GM18507 (cell line): Measurements from ENCODE around the gene CEP19.

Source experiments
- DNase-seq: peaks from one replicate; pipeline ENCODE4 v3.0.0; 2011; ENCODE audit warnings: low read depth; ENCODE audit not compliant: insufficient read length; ENCODE audit errors: extremely low spot score
- FAIRE-seq: peaks from 2 replicates; lab custom pipeline; 2011; peaks lifted over from hg19 to GRCh38; lab: Jason Lieb, UNC

The CEP19 gene

DNA sequence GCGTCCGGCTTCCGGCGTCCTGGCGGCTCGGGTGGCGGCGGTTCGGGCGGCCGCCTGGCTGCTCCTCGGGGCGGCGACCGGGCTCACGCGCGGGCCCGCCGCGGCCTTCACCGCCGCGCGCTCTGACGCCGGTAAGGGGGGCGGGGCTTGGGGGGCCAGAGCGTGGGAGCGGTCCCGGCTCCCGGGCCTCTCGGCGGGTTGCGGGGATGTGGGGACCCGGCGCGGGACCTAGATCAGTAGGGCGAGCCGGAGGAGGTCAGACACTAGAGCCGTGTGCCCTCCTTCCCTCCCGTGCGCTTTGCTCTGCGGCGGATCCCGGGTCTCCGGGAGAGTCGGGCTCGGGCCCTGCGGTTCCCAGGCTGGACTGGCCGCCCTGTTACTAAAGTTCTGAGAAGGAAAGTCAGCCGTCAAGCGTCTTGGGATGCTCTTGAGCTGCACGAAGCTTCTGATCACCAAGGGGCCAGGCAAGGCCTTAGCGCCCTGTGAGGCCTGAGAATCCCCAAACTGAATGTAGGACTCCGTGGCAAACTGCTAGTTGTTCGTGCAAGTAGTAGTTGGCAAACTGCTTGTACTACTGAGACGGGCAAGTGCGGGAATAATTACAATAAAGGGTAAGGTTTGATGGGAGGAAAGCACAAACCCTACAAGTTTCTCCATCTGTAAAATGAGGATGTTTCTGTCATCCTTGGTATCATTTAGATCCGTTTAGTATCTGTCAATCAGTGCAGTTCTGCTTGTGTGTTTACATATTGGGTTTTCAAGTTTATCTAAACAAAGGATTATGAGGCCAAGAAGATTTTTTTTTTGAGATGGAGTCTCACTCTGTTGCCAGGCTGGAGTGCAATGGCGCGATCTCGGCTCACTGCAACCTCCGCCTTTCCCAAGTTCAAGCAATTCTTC, 714 bp upstream of the CEP19 start:
- FAIRE-seq, result no peak
- DNase-seq, result no peak

DNA sequence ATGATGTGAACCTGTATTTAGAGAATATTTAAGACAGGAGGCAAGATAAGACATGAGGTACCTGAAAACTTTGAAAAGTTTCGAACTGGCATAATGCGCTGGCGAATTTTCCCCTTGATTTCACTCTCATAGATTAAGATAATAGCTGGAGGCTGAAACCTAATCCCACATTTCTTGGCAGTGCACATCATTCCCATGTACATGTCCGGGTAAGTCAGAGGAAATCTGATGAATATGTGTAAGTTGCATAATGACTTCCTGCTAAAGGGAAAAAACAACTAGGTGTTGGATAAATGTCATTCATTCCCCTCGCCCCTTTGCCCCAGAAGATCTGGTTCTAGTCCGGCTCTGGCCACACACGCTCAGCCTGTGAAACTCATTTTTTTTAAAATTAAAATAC, 3.6 kb downstream of the CEP19 start:
- FAIRE-seq, result no peak

DNA sequence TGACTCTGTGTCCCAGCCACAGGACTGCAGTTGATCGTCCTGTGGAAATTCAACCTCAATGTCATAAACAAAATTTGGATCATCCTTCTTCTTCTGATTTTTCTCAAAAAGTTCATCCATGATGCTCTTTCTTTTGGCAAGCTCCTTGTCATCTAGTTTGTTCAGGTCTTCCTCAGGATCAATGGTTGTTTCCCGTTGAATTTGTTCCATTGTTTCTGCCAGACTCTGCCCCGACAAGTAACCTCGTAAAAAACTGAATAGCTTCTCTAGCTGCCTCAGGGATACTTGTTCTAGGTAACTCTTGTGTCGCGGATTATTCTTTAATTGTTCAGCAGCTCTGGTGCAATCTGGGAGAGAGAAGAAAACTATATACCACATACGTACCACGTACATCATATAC, 4.5 kb downstream of the CEP19 start:
- DNase-seq (no peak), FAIRE-seq (no peak)

More for the DNA sequence above, 3.6 kb downstream of the CEP19 start:
- DNase-seq, result no peak

DNA sequence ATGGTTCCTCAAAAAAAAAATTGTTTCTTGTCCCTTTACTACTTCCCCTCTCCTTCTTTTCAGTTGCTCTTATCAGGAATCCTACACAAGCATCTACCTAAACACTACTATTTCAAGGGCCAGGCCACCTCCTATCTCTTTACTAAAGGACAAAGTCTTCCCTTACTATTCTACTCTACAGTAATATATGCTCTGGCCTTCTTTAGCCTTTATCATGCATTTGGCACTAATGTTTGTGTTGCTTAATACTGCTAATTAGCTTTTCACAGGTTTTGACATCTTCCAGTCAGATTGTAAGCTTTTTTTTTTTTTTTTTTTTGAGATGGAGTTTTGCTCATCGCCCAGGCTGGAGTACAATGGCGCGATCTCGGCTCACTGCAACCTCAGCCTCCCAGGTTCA, 5.3 kb downstream of the CEP19 start:
- DNase-seq (no peak), FAIRE-seq (no peak)

DNA sequence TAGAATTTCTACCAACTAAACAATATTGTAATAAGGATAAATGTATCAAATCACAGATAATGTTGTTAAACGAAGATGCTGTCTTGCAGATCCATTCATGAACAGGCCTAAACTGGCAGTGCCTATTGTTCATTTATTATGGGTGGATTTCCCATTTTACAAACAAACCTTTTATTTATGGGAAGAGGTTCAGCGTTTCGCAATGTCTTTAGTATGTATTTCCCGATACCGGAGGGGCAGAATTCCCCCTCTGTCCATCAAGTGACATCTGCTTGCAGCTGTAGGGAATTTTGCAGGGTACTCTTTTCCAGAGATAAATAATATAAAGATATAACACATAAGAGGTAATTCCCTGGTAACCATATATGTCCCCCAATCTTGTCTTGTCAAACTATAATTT, 5.7 kb downstream of the CEP19 start:
- no peak for DNase-seq
- FAIRE-seq, result no peak

DNA sequence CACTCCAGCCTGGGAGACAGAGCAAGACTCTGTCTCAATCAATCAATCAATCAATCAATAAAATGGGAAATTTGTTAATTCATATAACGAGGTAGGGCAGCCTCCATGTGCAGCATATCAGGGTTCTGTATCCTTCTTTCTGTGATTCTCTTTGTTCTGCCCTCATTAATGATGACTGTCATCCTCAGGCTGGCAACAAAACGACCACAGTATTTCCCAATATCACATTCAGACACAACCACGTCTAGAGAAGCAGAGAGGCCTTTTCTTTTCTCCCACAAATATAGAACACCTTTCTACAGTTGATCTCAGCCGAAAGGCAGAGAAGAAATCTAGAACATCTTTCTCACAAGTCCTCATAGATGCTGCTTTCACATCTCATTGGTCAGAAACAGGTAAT, 11.2 kb downstream of the CEP19 start:
- FAIRE-seq, result no peak

DNA sequence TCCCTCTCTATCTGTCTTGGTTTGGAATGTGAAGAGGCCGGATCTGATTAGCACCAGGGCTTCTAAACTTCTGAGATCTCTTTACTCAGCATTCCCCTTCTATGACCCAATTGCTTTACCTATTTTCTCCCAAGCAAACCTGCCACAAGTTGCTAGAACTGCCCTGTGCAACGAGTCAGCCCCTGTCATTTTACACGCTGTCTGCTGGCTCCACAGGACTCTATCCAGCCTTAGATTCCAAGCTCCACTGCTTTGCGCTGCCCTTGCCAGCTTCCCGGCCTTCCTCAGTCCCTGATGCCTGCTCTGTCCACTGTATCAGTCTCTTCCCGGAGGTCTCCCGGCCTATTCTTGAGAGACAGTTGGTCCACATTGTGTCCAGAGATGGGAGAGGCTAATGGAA, 12.3 kb downstream of the CEP19 start:
- FAIRE-seq (no peak), DNase-seq (no peak)

More for the DNA sequence above, 11.2 kb downstream of the CEP19 start:
- no peak for DNase-seq

DNA sequence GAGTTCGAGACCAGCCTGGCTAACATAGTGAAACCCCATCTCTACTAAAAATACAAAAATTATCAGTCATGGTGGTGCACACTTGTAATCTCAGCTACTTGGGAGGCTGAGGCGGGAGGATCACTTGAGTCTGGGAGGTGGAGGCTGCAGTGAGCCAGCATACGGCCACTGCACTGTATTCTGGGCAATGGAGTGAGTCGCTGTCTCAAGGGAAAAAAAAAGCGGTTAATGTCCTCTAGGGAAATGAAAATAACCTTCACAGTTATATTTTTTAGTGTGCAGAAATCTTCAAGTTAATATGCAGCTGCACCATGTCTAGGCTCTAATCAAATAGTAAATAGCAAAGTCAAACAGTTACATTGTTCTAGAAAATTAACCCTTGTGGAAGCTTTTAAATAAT, 14.8 kb downstream of the CEP19 start:
- no peak for FAIRE-seq
- no peak for DNase-seq

DNA sequence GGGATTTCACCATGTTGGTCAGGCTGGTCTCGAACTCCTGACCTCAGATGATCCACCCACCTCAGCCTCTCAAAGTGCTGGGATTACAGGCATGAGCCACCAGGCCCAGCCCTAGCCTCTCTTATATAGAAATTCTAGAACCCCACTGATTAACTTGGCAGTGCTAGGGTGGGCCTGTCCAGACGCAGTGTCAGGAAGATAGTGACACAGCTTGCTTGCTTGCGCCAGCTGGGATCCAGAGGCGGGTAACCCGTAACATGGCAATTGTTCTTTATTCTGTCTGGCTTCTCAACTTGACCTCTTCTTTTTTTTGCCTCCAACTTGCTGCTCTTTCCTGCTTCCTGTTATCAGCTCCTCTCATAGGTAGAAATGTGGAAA, 16.2 kb downstream of the CEP19 start:
- FAIRE-seq, result no peak
- DNase-seq, result no peak

DNA sequence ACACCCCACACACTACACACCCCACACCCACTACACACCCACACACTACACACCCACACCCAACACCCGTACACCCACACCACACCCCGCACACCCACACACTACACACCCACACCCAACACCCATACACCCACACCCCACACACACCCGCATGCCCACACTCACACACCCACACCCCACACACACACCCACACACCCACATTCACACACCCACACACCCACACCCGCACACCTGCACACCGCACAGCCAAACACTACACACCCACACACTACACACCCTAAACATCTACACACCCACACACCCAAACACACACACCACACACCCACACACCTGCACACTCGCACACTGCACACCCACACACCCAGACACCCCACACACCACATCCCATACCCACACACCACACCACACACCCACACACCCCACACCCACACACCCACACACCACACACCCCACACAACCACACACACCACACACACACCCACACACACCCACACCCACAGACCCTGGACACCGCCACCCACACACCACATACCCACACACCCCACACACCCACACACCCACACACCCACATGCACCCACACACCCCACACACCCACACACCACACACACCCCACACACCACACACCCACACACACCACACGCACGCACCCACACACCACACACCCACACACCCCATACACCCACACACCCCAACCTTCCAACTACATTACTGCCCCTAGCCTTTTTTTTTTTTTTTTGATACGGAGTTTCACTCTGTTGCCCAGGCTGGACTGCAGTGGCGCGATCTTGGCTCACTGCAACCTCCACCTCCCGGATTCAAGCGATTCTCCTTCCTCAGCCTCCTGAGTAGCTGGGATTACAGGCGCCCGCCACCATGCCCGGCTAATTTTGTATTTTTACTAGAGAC, 16.9 kb downstream of the CEP19 start:
- no peak for FAIRE-seq
- DNase-seq, result no peak

DNA sequence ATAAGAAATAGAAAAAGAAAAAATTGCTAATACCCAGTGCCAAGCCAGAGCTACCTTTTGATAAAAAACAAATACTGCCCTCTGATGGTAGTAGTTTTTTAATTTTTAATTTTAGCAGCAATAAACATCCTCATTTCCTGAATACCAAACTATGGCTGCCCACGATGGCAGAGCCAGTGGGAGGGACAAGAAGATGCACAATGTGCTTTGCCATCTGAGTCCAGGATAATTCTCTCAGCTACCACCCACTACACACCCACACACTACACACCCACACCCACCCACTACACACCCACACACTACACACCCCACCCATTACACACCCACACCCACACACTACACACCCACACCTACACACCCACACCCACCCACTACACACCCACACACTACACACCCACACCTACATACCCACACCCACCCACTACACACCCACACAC, 17.8 kb downstream of the CEP19 start:
- FAIRE-seq (no peak), DNase-seq (no peak)

DNA sequence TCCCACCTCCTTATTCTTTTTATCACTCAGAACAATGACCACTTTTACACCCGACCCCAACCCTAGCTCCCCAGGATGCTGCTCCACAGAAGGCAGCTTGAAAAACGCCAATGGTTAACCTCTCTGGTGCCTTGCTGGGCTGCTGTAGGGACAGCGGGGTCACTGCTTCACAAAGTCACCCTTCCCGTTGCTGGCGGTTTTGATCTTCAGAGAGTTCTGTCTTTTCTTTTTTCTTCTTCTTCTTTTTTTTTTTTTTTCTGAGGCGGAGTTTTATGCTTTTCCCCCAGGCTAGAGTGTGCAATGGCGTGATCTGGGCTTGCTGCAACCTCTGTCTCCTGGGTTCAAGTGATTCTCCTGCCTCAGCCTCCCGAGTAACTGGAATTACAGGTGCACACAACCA, 20.7 kb downstream of the CEP19 start:
- no peak for FAIRE-seq
- no peak for DNase-seq

DNA sequence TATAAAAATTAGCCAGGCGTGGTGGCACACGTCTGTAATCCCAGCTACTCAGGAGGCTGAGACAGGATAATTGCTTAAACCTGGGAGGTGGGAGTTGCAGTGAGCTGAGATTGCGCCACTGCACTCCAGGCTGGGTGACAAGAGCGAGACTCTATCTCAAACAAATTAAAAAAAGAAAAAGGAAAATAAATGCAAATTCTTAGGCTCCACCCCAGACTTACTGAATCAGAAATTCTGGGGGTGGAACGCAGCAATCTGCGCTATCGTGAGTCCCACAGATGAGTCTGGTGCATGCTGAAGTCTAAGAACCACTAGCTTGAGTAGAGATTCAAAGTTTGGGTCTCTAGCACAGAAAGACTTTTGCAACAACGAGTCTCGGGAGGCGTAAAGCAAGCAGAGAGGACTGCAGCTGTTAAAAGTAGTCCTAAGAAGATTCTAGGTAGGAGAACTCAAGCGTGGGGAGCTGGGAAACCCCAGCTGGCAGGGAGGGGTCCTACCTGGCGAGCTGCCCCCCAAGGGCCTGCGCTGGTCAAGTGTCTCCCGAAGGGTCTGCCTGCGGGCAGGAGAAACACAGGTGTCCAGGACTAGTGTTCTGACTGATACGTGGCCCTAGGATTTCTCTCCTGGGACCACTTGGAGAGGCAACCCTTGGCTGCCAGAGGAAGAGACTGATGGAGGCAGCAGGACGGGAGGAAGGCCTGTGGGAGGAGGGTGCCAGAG, 21.9 kb downstream of the CEP19 start:
- no peak for DNase-seq
- no peak for FAIRE-seq

DNA sequence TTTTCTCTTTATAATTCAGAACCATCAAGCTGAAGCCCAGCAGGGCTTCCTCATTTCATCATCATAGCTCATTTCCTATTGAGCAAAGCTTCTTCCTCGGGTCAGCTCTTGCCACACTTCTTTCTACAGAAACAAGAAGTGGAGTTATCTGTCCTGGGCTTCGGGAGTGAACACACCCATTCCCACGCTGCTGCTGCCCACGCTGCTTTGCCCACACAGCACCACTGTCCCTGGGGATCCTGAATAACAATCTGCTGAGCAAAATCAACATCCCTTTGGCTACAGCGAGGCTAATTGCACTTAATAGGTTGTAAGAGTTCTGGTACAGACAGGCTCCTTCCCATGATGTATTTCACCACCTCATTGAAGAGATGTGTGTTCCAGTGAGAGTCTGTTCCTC, 23.7 kb downstream of the CEP19 start:
- FAIRE-seq (no peak), DNase-seq (no peak)

DNA sequence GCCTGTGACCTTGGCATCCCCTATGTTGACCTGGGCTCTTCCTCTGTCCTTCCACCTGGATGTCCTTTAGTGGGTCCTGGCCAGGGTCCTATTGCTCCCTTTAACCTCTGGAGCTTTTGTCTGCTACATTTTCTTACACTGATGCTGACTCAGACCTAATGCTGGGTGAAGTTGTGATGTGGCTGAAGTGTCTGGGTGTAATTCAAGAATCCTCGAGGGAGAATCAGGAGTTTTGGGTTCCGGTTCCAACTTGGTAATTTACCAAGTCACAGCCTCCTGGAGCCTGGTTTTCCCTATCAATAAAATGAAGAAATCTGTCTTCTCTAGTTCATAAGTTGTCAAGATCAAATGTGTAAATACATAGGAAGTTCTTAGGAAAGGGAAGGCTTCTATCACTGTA, 25.6 kb downstream of the CEP19 start:
- FAIRE-seq (no peak), DNase-seq (no peak)

DNA sequence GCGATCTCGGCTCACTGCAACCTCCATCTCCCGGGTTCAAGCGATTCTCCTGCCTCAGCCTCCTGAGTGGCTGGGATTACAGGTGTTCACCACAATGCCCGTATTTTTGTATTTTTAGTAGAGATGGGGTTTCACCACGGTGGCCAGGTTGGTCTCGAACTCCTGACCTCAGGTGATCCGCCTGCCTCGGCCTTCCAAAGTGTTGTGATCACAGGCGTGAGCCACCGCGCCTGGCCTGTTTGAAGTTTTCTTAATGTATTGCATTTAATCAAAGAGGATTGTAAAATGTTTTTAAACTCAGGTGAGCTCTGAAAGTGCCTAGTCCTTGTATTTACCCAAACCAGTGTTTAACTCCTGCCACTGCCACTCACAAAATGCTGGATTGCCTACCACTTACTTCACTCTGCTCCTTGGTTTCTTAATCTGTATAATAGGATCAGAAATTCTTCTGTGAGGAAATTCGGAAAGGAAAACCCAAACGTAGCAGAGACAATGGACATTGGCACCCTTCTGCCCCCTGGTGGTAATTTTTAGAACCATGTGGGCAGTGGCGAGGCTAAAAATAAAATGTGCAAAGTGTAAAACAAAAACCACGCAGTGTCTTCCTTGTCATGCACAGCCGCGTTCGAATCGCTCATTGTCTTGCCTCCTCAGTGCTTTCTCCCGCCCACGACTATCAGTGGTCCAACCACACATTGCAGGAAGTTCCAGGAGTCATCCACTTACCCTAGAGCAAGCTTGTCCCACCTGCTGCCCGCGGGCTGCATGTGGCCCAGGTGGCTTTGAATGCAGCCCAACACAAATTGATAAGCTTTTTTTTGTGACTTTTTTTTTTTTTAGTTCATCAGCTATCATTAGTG, 27.3 kb downstream of the CEP19 start:
- DNase-seq (peak; percentile 58), FAIRE-seq (peak; percentile 94)

DNA sequence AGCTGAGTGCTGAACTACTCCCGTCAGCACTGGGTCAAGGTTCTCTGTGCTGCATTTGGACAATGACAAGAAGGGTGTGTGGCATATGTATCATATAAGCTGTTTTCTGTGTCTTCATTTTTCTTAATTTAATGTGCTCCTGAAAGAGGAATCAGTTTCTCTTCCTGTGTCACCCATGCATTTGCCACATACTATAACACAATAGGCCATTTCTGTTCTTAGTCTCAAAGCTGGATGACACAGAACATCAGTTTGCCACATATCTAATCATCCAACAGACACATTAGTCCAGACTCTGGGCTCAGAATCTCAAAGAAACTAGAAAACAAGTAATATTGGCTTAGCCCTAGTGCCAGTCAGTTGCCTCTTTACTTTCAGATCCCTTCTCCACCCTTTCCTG, 34.1 kb downstream of the CEP19 start:
- FAIRE-seq, result no peak
- DNase-seq, result no peak

DNA sequence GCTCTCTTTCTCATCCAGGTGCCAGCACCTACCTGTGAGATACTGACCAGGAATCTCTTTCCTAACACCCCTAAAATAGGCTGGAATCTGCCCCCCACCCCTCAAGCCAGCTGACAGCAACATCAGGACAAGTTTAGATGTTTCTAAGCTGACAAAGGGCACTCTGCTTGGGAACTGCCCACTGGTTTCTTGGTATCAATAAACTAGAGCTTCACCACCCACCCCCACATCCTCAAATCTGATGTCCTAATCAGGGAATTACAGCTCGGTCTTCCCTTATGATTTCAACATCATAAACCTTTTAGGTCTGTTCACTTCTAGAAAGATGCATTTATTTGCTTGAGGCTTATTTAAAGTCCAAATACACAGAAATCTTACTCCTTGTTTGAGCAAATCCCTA, 34.7 kb downstream of the CEP19 start:
- FAIRE-seq (no peak), DNase-seq (no peak)

DNA sequence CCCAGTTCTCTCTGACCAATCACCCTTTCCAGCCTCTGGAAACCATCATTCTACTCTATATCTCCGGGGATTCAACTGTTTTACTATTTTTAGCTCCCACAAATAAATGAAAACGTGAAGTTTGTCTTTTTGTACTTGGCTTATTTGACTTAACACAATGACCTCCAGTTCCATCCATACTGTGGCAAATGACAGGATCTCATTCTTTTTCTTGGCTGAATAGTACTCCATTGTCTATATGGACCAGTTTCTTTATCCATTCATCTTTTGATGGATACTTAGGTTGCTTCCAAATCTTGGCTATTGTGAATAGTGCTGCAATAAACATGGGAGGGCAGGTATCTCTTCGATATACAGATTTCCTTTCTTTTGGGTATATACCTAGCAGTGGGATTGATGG, 38.4 kb downstream of the CEP19 start:
- FAIRE-seq (no peak), DNase-seq (no peak)
